Mesodermal cell (in vitro differentiated cells): ENCODE results near the gene DAP.
A peak's percentile ranks its signal among the peaks of the same experiment; 100 is the strongest.

Experiments
- H3K27ac ChIP-seq: 2 replicates; pipeline ENCODE4 v1.7.0; 2013; ENCODE audit warnings: mild to moderate bottlenecking, low read depth, low read length, moderate library complexity; ENCODE audit not compliant: severe bottlenecking
- H3K36me3 ChIP-seq: 2 replicates; pipeline ENCODE4 v1.7.1; 2013; ENCODE audit warnings: mild to moderate bottlenecking, low read length, moderate library complexity; ENCODE audit not compliant: control insufficient read depth, insufficient read depth
- H3K4me1 ChIP-seq: one replicate; pipeline ENCODE4 v1.7.1; 2013; ENCODE audit warnings: mild to moderate bottlenecking, low read length; ENCODE audit not compliant: insufficient read depth, control insufficient read depth, poor library complexity, severe bottlenecking
- H3K4me3 ChIP-seq: 2 replicates; pipeline ENCODE4 v1.7.0; 2013; ENCODE audit warnings: low read length, control low read depth, mild to moderate bottlenecking; ENCODE audit not compliant: insufficient read depth, poor library complexity, severe bottlenecking; ENCODE audit errors: extremely low read depth
- H3K9me3 ChIP-seq: 2 replicates; pipeline ENCODE4 v1.7.1; 2013; ENCODE audit warnings: mild to moderate bottlenecking, low read length, moderate library complexity; ENCODE audit not compliant: control insufficient read depth
- WGBS, 2 experiments: methylation state at CpG; one replicate each; pipeline ENCODE4 v1.1.5; 2013; ENCODE audit warnings: missing lambda C conversion rate in 2 of 2; ENCODE audit not compliant: insufficient coverage in 2 of 2; 5-methylcytosine and 5-hydroxymethylcytosine counted together

Gene DAP

GRCh38 chr5:10701567-10702039 lies 59.4 kb downstream of the DAP start:
- peaks cover 77% of the 10 kb centered on the region for H3K4me1 ChIP-seq
- 68 to 87% methylated on average over 3 to 4 of the region's 6 CpGs for WGBS, 2 experiments
- peaks cover 8% of the 10 kb centered on the region for H3K36me3 ChIP-seq
- H3K9me3 ChIP-seq, result no peaks in the 10 kb centered on the region
- no peak overlapping the region for H3K4me3 ChIP-seq
- H3K27ac ChIP-seq, result peak overlapping the region; percentile 95

- Histone ChIP-seq H3K36me3 (peaks cover 8% of the 10 kb centered on the region), H3K27ac (no peak overlapping the region), H3K9me3 (no peaks in the 10 kb centered on the region), H3K4me1 (peaks cover 82% of the 10 kb centered on the region), H3K4me3 (no peak overlapping the region)
- WGBS, 2 experiments, result 95 to 100% methylated on average over 7 of the region's 7 CpGs
Observed at GRCh38 chr5:10700516-10700915, 60.5 kb downstream of the DAP start.

GRCh38 chr5:10699987-10700386 lies 61.0 kb downstream of the DAP start:
- Histone ChIP-seq H3K4me3 (no peak overlapping the region), H3K9me3 (no peaks in the 10 kb centered on the region), H3K4me1 (peaks cover 80% of the 10 kb centered on the region), H3K36me3 (peaks cover 8% of the 10 kb centered on the region), H3K27ac (peak overlapping the region; percentile 81)
- WGBS, 2 experiments, result 88 to 93% methylated on average over 5 of the region's 8 CpGs

- Histone ChIP-seq H3K36me3 (peaks cover 8% of the 10 kb centered on the region), H3K27ac (peak overlapping the region; percentile 81), H3K4me1 (peaks cover 78% of the 10 kb centered on the region), H3K4me3 (no peak overlapping the region), H3K9me3 (no peaks in the 10 kb centered on the region)
- 65 to 91% methylated on average over 2 to 4 of the region's 5 CpGs for WGBS, 2 experiments
Observed at GRCh38 chr5:10699281-10699874, 61.7 kb downstream of the DAP start.

GRCh38 chr5:10695759-10696543 lies 65.1 kb downstream of the DAP start:
- Histone ChIP-seq H3K4me3 (no peak overlapping the region), H3K36me3 (peaks cover 8% of the 10 kb centered on the region), H3K27ac (no peak overlapping the region), H3K9me3 (no peaks in the 10 kb centered on the region), H3K4me1 (peaks cover 76% of the 10 kb centered on the region)
- WGBS, 2 experiments, result 72 to 82% methylated on average over 2 of the region's 7 CpGs

- 29 to 33% methylated on average over 12 to 13 of the region's 14 CpGs for WGBS, 2 experiments
- H3K36me3 ChIP-seq, result peaks cover 8% of the 10 kb centered on the region
- H3K9me3 ChIP-seq, result no peaks in the 10 kb centered on the region
- H3K27ac ChIP-seq, result peak overlapping the region; percentile 60
- no peak overlapping the region for H3K4me3 ChIP-seq
- peaks cover 78% of the 10 kb centered on the region for H3K4me1 ChIP-seq
Observed at GRCh38 chr5:10695055-10695649, 65.9 kb downstream of the DAP start.

- Histone ChIP-seq H3K4me3 (no peak overlapping the region), H3K27ac (peak overlapping the region; percentile 100), H3K36me3 (peaks cover 28% of the 10 kb centered on the region), H3K4me1 (peaks cover 67% of the 10 kb centered on the region), H3K9me3 (peaks cover 3% of the 10 kb centered on the region)
- WGBS, 2 experiments, result 87 to 88% methylated on average over 12 to 15 of the region's 16 CpGs
Observed at GRCh38 chr5:10691826-10692785, 68.9 kb downstream of the DAP start.

GRCh38 chr5:10690460-10691440 lies 70.3 kb downstream of the DAP start:
- Histone ChIP-seq H3K27ac (peak overlapping the region; percentile 100), H3K9me3 (peaks cover 8% of the 10 kb centered on the region), H3K36me3 (peaks cover 36% of the 10 kb centered on the region), H3K4me3 (no peak overlapping the region), H3K4me1 (peaks cover 55% of the 10 kb centered on the region)
- 96 to 100% methylated on average over 2 to 4 of the region's 14 CpGs for WGBS, 2 experiments

- Histone ChIP-seq H3K4me3 (no peak overlapping the region), H3K4me1 (peaks cover 48% of the 10 kb centered on the region), H3K27ac (no peak overlapping the region), H3K36me3 (peaks cover 47% of the 10 kb centered on the region), H3K9me3 (peaks cover 8% of the 10 kb centered on the region)
- WGBS, 2 experiments, result 84 to 87% methylated on average over 11 of the region's 11 CpGs
Observed at GRCh38 chr5:10689391-10690081, 71.5 kb downstream of the DAP start.
